GM12878 (cell line): ENCODE results near the gene U2AF2.

Experiments used
- ELK1 ChIP-seq: IDR thresholded peaks from 2 replicates; pipeline ENCODE4 v1.6.1; 2012; ENCODE audit warnings: low read depth, low read length, improper control_type of control experiment
- KLF5 ChIP-seq: fragments of 450-650 bp; IDR thresholded peaks from 2 replicates; pipeline ENCODE4 v1.6.1; 2014; ENCODE audit warnings: mild to moderate bottlenecking; ENCODE audit not compliant: partially characterized antibody
- NFYB ChIP-seq: IDR thresholded peaks from 2 replicates; pipeline ENCODE4 v1.6.1; 2011; ENCODE audit warnings: low read depth, mild to moderate bottlenecking, low read length, improper control_type of control experiment, moderate library complexity; ENCODE audit not compliant: insufficient read depth
- POLR2AphosphoS5 ChIP-seq: IDR thresholded peaks from 2 replicates; pipeline ENCODE4 v1.6.1; 2011; ENCODE audit warnings: mild to moderate bottlenecking, low read length, inconsistent platforms

GRCh38 chr19:55618426-55618825 lies 36.4 kb upstream of the U2AF2 start:
- no peak for TF ChIP-seq KLF5
- no peak for TF ChIP-seq NFYB
- no peak for TF ChIP-seq POLR2AphosphoS5
- TF ChIP-seq ELK1: no peak
